SH-SY5Y (cell line): ENCODE data around the gene KCNJ8.

ENCODE experiments used
- GATA2 ChIP-seq: IDR thresholded peaks from 2 replicates; pipeline ENCODE4 v1.6.1; 2011; ENCODE audit warnings: mild to moderate bottlenecking, low read depth, low read length
- GATA3 ChIP-seq: IDR thresholded peaks from 2 replicates; pipeline ENCODE4 v1.6.1; 2011; ENCODE audit warnings: low read depth, mild to moderate bottlenecking, low read length, moderate library complexity

- TF ChIP-seq GATA3 (no peak), GATA2 (no peak)
These were observed 14.8 kb downstream of the KCNJ8 start for GRCh38 chr12:21759737-21760136.
